ENCODE measurements around the gene C12orf57.

The C12orf57 gene

GRCh38 chr12:6959805-6960592, 16.2 kb downstream of the C12orf57 start:
- H3K27ac ChIP-seq, result peak overlapping the region in 19 of 21 experiments; percentile 10 to 98 (median 85)

GRCh38 chr12:6960593-6961277, 16.9 kb downstream of the C12orf57 start:
- Histone ChIP-seq H3K4me3 (peak overlapping the region in 2 of 7 experiments; percentile 4 to 63), H3K27ac (peak overlapping the region in 20 of 21 experiments; percentile 80 to 97 (median 91))

More at GRCh38 chr12:6959805-6960592, 16.2 kb downstream of the C12orf57 start:
- no peak overlapping the region for H3K4me3 ChIP-seq

GRCh38 chr12:6961278-6961694, 17.5 kb downstream of the C12orf57 start:
- Histone ChIP-seq H3K4me3 (peak overlapping the region in 4 of 7 experiments; percentile 4 to 63 (median 28)), H3K27ac (peak overlapping the region in 20 of 21 experiments; percentile 80 to 97 (median 91))

GRCh38 chr12:6961695-6962284, 18.0 kb downstream of the C12orf57 start:
- peak overlapping the region in 5 of 7 experiments; percentile 4 to 63 (median 51) for H3K4me3 ChIP-seq

GRCh38 chr12:6962285-6963015, 18.6 kb downstream of the C12orf57 start:
- H3K4me3 ChIP-seq, result peak overlapping the region; percentile 39 to 63 (median 51)

More at GRCh38 chr12:6961695-6962284, 18.0 kb downstream of the C12orf57 start:
- H3K27ac ChIP-seq, result peak overlapping the region; percentile 14 to 97 (median 91)

GRCh38 chr12:6963016-6963731, 19.4 kb downstream of the C12orf57 start:
- Histone ChIP-seq H3K4me3 (peak overlapping the region; percentile 39 to 63 (median 51)), H3K27ac (peak overlapping the region in 20 of 21 experiments; percentile 80 to 97 (median 91))

More at GRCh38 chr12:6962285-6963015, 18.6 kb downstream of the C12orf57 start:
- H3K27ac ChIP-seq, result peak overlapping the region in 20 of 21 experiments; percentile 80 to 97 (median 91)

GRCh38 chr12:6963791-6964413, 20.1 kb downstream of the C12orf57 start:
- Histone ChIP-seq H3K4me3 (peak overlapping the region; percentile 39 to 63 (median 51)), H3K27ac (peak overlapping the region; percentile 51 to 97 (median 91))

- Histone ChIP-seq H3K27ac (peak overlapping the region in 20 of 21 experiments; percentile 0 to 97 (median 91)), H3K4me3 (peak overlapping the region in 6 of 7 experiments; percentile 39 to 63 (median 50))
Measured at GRCh38 chr12:6964605-6965025, 20.8 kb downstream of the C12orf57 start.

- Histone ChIP-seq H3K4me3 (peak overlapping the region in 3 of 7 experiments; percentile 51 to 63 (median 52)), H3K27ac (peak overlapping the region in 20 of 21 experiments; percentile 0 to 97 (median 91))
Measured at GRCh38 chr12:6965026-6965661, 21.3 kb downstream of the C12orf57 start.

GRCh38 chr12:6965714-6966113, 21.9 kb downstream of the C12orf57 start:
- no peak overlapping the region for H3K4me3 ChIP-seq
- peak overlapping the region in 10 of 21 experiments; percentile 39 to 97 (median 92) for H3K27ac ChIP-seq

- Histone ChIP-seq H3K4me3 (no peak overlapping the region), H3K27ac (no peak overlapping the region)
Measured at GRCh38 chr12:6966351-6966750, 22.5 kb downstream of the C12orf57 start.

GRCh38 chr12:6967651-6968100, 23.9 kb downstream of the C12orf57 start:
- peak overlapping the region in 1 of 21 experiments; percentile 32 for H3K27ac ChIP-seq
- H3K4me3 ChIP-seq, result no peak overlapping the region

GRCh38 chr12:6968426-6968825, 24.6 kb downstream of the C12orf57 start:
- peak overlapping the region in 2 of 21 experiments; percentile 32 to 98 for H3K27ac ChIP-seq
- H3K4me3 ChIP-seq, result no peak overlapping the region

GRCh38 chr12:6970096-6970527, 26.3 kb downstream of the C12orf57 start:
- peak overlapping the region; percentile 80 to 99 (median 93) for H3K27ac ChIP-seq

GRCh38 chr12:6974180-6974579, 30.4 kb downstream of the C12orf57 start:
- Histone ChIP-seq H3K27ac (no peak overlapping the region), H3K4me3 (no peak overlapping the region)

More at GRCh38 chr12:6970096-6970527, 26.3 kb downstream of the C12orf57 start:
- peak overlapping the region; percentile 68 to 93 (median 89) for H3K4me3 ChIP-seq

- H3K4me3 ChIP-seq, result no peak overlapping the region
- no peak overlapping the region for H3K27ac ChIP-seq
Measured at GRCh38 chr12:6975297-6976032, 31.6 kb downstream of the C12orf57 start.

GRCh38 chr12:6977653-6978052, 33.8 kb downstream of the C12orf57 start:
- Histone ChIP-seq H3K4me3 (no peak overlapping the region), H3K27ac (no peak overlapping the region)

Measured in skin epidermis (tissue), 12 donors.